HEK293 (cell line): ENCODE results near the gene MAEA.

Experiments used
- CTCF ChIA-PET: fragments of 350-600 bp; formaldehyde crosslinking; extraction: SDS; loops from one replicate; lab custom pipeline; 2021; ENCODE audit warnings: antibody characterized with exemption; lab: Yijun Ruan, JAX
- POLR2A ChIA-PET: fragments of 300-600 bp; formaldehyde crosslinking; extraction: SDS; loops from one replicate; lab custom pipeline; 2020; ENCODE audit warnings: antibody characterized with exemption, inconsistent platforms; lab: Yijun Ruan, JAX
- H3K27ac ChIP-seq: fragments of 200-500 bp; sonication (Bioruptor generic); 2 replicates; pipeline ENCODE4 v1.5.1; 2014; ENCODE audit warnings: low read depth, low read length, control low read depth, inconsistent platforms; ENCODE audit errors: extremely low read depth
- H3K36me3 ChIP-seq, 2 experiments: fragments of 200-500 bp in 1 of 2; sonication (Bioruptor generic) in 1 of 2; 1 replicate in 1 of 2; 2 replicates in 1 of 2; pipeline ENCODE4 v1.5.1; 2014 to 2017; ENCODE audit warnings: inconsistent platforms in 2 of 2, low read length in 2 of 2; ENCODE audit not compliant: control insufficient read depth in 2 of 2, insufficient read depth in 1 of 2
- H3K4me1 ChIP-seq: fragments of 200-500 bp; sonication (Bioruptor generic); 2 replicates; pipeline ENCODE4 v1.5.1; 2014; ENCODE audit warnings: mild to moderate bottlenecking, low read length, inconsistent platforms; ENCODE audit not compliant: control insufficient read depth, insufficient read depth
- H3K4me3 ChIP-seq: 2 replicates; pipeline ENCODE4 v1.5.1; 2011; ENCODE audit warnings: low read depth, mild to moderate bottlenecking, control low read depth, low read length, moderate library complexity
- H3K9me3 ChIP-seq: fragments of 200-500 bp; sonication (Bioruptor generic); 2 replicates; pipeline ENCODE4 v1.5.1; 2014; ENCODE audit warnings: low read depth, low read length, inconsistent platforms; ENCODE audit not compliant: control insufficient read depth, insufficient read depth
- CTCF ChIP-seq: fragments of 450-650 bp; formaldehyde crosslinking; IDR thresholded peaks from 2 replicates; pipeline ENCODE4 v1.5.1; 2016; ENCODE audit warnings: missing biosample characterization, missing genetic modification characterization
- ELK4 ChIP-seq: IDR thresholded peaks from 2 replicates; pipeline ENCODE4 v1.6.1; 2011; ENCODE audit warnings: mild to moderate bottlenecking, low read depth, low read length, borderline replicate concordance
- MYNN ChIP-seq: fragments of 450-650 bp; formaldehyde crosslinking; IDR thresholded peaks from 2 replicates; pipeline ENCODE4 v1.5.1; 2016; ENCODE audit warnings: missing biosample characterization, missing genetic modification characterization, borderline replicate concordance
- TSHZ1 ChIP-seq: fragments of 450-650 bp; formaldehyde crosslinking; IDR thresholded peaks from 2 replicates; pipeline ENCODE4 v1.5.1; 2016; ENCODE audit warnings: missing biosample characterization, missing genetic modification characterization, borderline replicate concordance
- WT1 ChIP-seq: fragments of 450-650 bp; formaldehyde crosslinking; IDR thresholded peaks from 2 replicates; pipeline ENCODE4 v1.5.1; 2016; ENCODE audit warnings: missing biosample characterization, missing genetic modification characterization
- YY2 ChIP-seq: fragments of 450-650 bp; formaldehyde crosslinking; IDR thresholded peaks from 2 replicates; pipeline ENCODE4 v1.5.1; 2016; ENCODE audit warnings: missing biosample characterization, missing genetic modification characterization
- ZBTB17 ChIP-seq: fragments of 450-650 bp; formaldehyde crosslinking; IDR thresholded peaks from 2 replicates; pipeline ENCODE4 v1.5.1; 2016; ENCODE audit warnings: missing biosample characterization, missing genetic modification characterization
- ZNF140 ChIP-seq: fragments of 450-650 bp; formaldehyde crosslinking; IDR thresholded peaks from 2 replicates; pipeline ENCODE4 v1.5.1; 2016; ENCODE audit warnings: missing biosample characterization, missing genetic modification characterization
- ZNF155 ChIP-seq: fragments of 450-650 bp; formaldehyde crosslinking; IDR thresholded peaks from 2 replicates; pipeline ENCODE4 v1.5.1; 2016; ENCODE audit warnings: missing biosample characterization, missing genetic modification characterization
- ZNF157 ChIP-seq: fragments of 450-650 bp; formaldehyde crosslinking; IDR thresholded peaks from 2 replicates; pipeline ENCODE4 v1.5.1; 2016; ENCODE audit warnings: missing biosample characterization, missing genetic modification characterization
- ZNF174 ChIP-seq: fragments of 450-650 bp; formaldehyde crosslinking; IDR thresholded peaks from 2 replicates; pipeline ENCODE4 v1.5.0; 2017; ENCODE audit warnings: missing biosample characterization, mild to moderate bottlenecking, missing genetic modification characterization
- ZNF19 ChIP-seq: fragments of 450-650 bp; formaldehyde crosslinking; IDR thresholded peaks from 2 replicates; pipeline ENCODE4; 2016; ENCODE audit warnings: missing biosample characterization, missing genetic modification characterization, low read depth
- ZNF341 ChIP-seq: fragments of 450-650 bp; formaldehyde crosslinking; IDR thresholded peaks from 2 replicates; pipeline ENCODE4; 2016; ENCODE audit warnings: low read depth, missing biosample characterization, missing genetic modification characterization
- ZNF37A ChIP-seq: fragments of 450-650 bp; IDR thresholded peaks from 2 replicates; pipeline ENCODE4 v1.5.1; 2018; ENCODE audit warnings: missing biosample characterization, missing genetic modification characterization
- ZNF394 ChIP-seq: fragments of 450-650 bp; formaldehyde crosslinking; IDR thresholded peaks from 2 replicates; pipeline ENCODE4 v1.5.1; 2016; ENCODE audit warnings: missing biosample characterization, missing genetic modification characterization, mild to moderate bottlenecking, moderate library complexity, borderline replicate concordance
- ZNF510 ChIP-seq: fragments of 450-650 bp; formaldehyde crosslinking; IDR thresholded peaks from 2 replicates; pipeline ENCODE4 v1.5.1; 2018; ENCODE audit warnings: mild to moderate bottlenecking, missing genetic modification characterization, missing biosample characterization; ENCODE audit not compliant: insufficient replicate concordance
- ZNF548 ChIP-seq: fragments of 450-650 bp; formaldehyde crosslinking; IDR thresholded peaks from 2 replicates; pipeline ENCODE4 v1.5.1; 2016; ENCODE audit warnings: missing biosample characterization, missing genetic modification characterization
- ZNF639 ChIP-seq: fragments of 450-650 bp; formaldehyde crosslinking; IDR thresholded peaks from 2 replicates; pipeline ENCODE4 v1.5.1; 2016; ENCODE audit warnings: missing biosample characterization, missing genetic modification characterization
- ZNF654 ChIP-seq: fragments of 450-650 bp; formaldehyde crosslinking; IDR thresholded peaks from 2 replicates; pipeline ENCODE4 v1.5.1; 2016; ENCODE audit warnings: low read depth, missing biosample characterization, missing genetic modification characterization
- ZNF776 ChIP-seq: fragments of 450-650 bp; formaldehyde crosslinking; IDR thresholded peaks from 2 replicates; pipeline ENCODE4 v1.5.0; 2017; ENCODE audit warnings: missing biosample characterization, missing genetic modification characterization, borderline replicate concordance
- ZNF843 ChIP-seq: fragments of 450-650 bp; formaldehyde crosslinking; IDR thresholded peaks from 2 replicates; pipeline ENCODE4 v1.5.1; 2016; ENCODE audit warnings: missing biosample characterization, missing genetic modification characterization

The MAEA gene

GRCh38 chr4:1357356-1358248, 67.9 kb downstream of the MAEA start:
- Histone ChIP-seq H3K9me3 (no peaks in the 10 kb centered on the region), H3K4me1 (no peaks in the 10 kb centered on the region), H3K36me3 (peaks cover 0 to 76% of the 10 kb centered on the region in 2 experiments; a peak in 1 of 3 replicates), H3K4me3 (no peak overlapping the region)
- CTCF ChIA-PET = no interaction called here
- TF ChIP-seq ZNF155 (tag by site-specific recombination) = no peak
- TF ChIP-seq WT1 (tag by site-specific recombination) = no peak
- TF ChIP-seq ZNF843 = no peak
- TF ChIP-seq ELK4 = no peak
- no peak for TF ChIP-seq ZNF341 (tag by site-specific recombination)
- TF ChIP-seq ZNF510 (tag by site-specific recombination) = no peak
- TF ChIP-seq CTCF (tag by site-specific recombination) = no peak
- no peak for TF ChIP-seq ZNF19
- no peak for TF ChIP-seq ZNF140 (tag by site-specific recombination)
- TF ChIP-seq, all 188 proteins: peak for 0
- POLR2A ChIA-PET = no interaction called here
- no peak overlapping the region for H3K27ac ChIP-seq

GRCh38 chr4:1358421-1359143, 68.9 kb downstream of the MAEA start:
- ChIA-PET CTCF (no interaction called here), POLR2A (no interaction called here)
- no peak overlapping the region for H3K27ac ChIP-seq
- H3K4me3 ChIP-seq = no peak overlapping the region
- H3K36me3 ChIP-seq = peaks cover 0 to 68% of the 10 kb centered on the region in 2 experiments; a peak in 1 of 3 replicates
- TF ChIP-seq ZNF157 (tag by site-specific recombination) = no peak
- TF ChIP-seq ZBTB17 = no peak
- no peak for TF ChIP-seq ZNF776
- TF ChIP-seq ZNF639 (tag by site-specific recombination) = no peak
- TF ChIP-seq, all 188 proteins: peak for 0
- H3K4me1 ChIP-seq = no peaks in the 10 kb centered on the region
- no peaks in the 10 kb centered on the region for H3K9me3 ChIP-seq

GRCh38 chr4:1359144-1359501, 69.4 kb downstream of the MAEA start:
- ChIA-PET CTCF (no interaction called here), POLR2A (interaction anchor here (0.7 kb wide), 1 partner anchor 11 kb away, joined by 3 read pairs; no protein-coding TSS in a partner anchor)
- no peaks in the 10 kb centered on the region for H3K9me3 ChIP-seq
- H3K36me3 ChIP-seq = peaks cover 0 to 67% of the 10 kb centered on the region in 2 experiments; a peak in 1 of 3 replicates
- no peak overlapping the region for H3K27ac ChIP-seq
- H3K4me3 ChIP-seq = no peak overlapping the region
- H3K4me1 ChIP-seq = no peaks in the 10 kb centered on the region
- TF ChIP-seq MYNN (no peak), ZNF174 (tag by site-specific recombination) (no peak), ZNF394 (tag by site-specific recombination) (no peak), ZNF37A (tag by site-specific recombination) (no peak), TSHZ1 (tag by site-specific recombination) (no peak), YY2 (tag by site-specific recombination) (no peak), ZNF654 (no peak), ZNF548 (tag by site-specific recombination) (no peak)
